Measurements from ENCODE around the gene LPP. TPM values are rescaled to one million over a fixed set of nuclear protein-coding genes. Genes with fewer than 3 reads are reported as not detected.
"Not testable (repeated sequence)": the region's sequence is repeated elsewhere in the genome, so short reads cannot be mapped to it uniquely, and the experiment has no call there.

Gene LPP
- polyA plus RNA-seq, 3 donors from 2014 or later: 6.5 to 33.5 (median 11.3) TPM

- no peaks in the 10 kb centered on the region for H3K9me3 Mint-ChIP-seq
- peaks cover 0 to 11% (median 3%) of the 10 kb centered on the region in 3 donors for H3K36me3 Mint-ChIP-seq
- peak overlapping the region; percentile 74 to 96 (median 85) for H3K27ac Mint-ChIP-seq
- H3K4me3 Mint-ChIP-seq: peak overlapping the region; percentile 50 to 79 (median 72)
- DNase-seq: peak; percentile 52 to 59 (median 58)
- peaks cover 5 to 9% (median 6%) of the 10 kb centered on the region in 3 donors for H3K27me3 Mint-ChIP-seq (ENCODE audit: low read depth in 3 of 3)
- peaks cover 61 to 82% of the 10 kb centered on the region in 2 donors for H3K4me1 Mint-ChIP-seq
Measured at GRCh38 chr3:188439080-188439479, 285.1 kb downstream of the LPP start.

GRCh38 chr3:188440340-188440972 lies 286.5 kb downstream of the LPP start:
- Mint-ChIP-seq H3K27me3 (ENCODE audit: low read depth in 3 of 3) (peaks cover 6 to 9% (median 9%) of the 10 kb centered on the region in 3 donors), H3K4me3 (peak overlapping the region; percentile 2 to 79 (median 50)), H3K36me3 (peaks cover 0 to 18% (median 5%) of the 10 kb centered on the region in 3 donors), H3K27ac (peak overlapping the region; percentile 4 to 96 (median 80)), H3K9me3 (peaks cover 0 to 4% (median 0%) of the 10 kb centered on the region in 6 donors), H3K4me1 (peaks cover 73 to 96% of the 10 kb centered on the region in 2 donors)
- DNase-seq: no peak

- peak; percentile 50 to 62 (median 56) for DNase-seq
- Mint-ChIP-seq H3K4me3 (peak overlapping the region; percentile 65 to 82 (median 76)), H3K36me3 (peaks cover 0 to 11% (median 9%) of the 10 kb centered on the region in 3 donors), H3K27ac (peak overlapping the region; percentile 79 to 97 (median 91)), H3K9me3 (peaks cover 0 to 4% (median 0%) of the 10 kb centered on the region in 6 donors), H3K27me3 (ENCODE audit: low read depth in 3 of 3) (peaks cover 4 to 9% (median 8%) of the 10 kb centered on the region in 3 donors), H3K4me1 (peaks cover 89 to 95% of the 10 kb centered on the region in 2 donors)
Measured at GRCh38 chr3:188442430-188442829, 288.5 kb downstream of the LPP start.

- H3K36me3 Mint-ChIP-seq: peaks cover 0 to 12% (median 11%) of the 10 kb centered on the region in 3 donors
- peak overlapping the region in 2 of 5 donors; percentile 14 to 61 for H3K4me3 Mint-ChIP-seq
- DNase-seq; H3K27me3 Mint-ChIP-seq (ENCODE audit: low read depth in 3 of 3); H3K9me3 Mint-ChIP-seq: not testable (repeated sequence)
- H3K27ac Mint-ChIP-seq: peak overlapping the region in 4 of 6 donors; percentile 20 to 92 (median 46)
- H3K4me1 Mint-ChIP-seq: peaks cover 73 to 86% of the 10 kb centered on the region in 2 donors
Measured at GRCh38 chr3:188445175-188445574, 291.2 kb downstream of the LPP start.

GRCh38 chr3:188446014-188446413 lies 292.1 kb downstream of the LPP start:
- Mint-ChIP-seq H3K4me3 (peak overlapping the region; percentile 36 to 76 (median 60)), H3K27ac (peak overlapping the region; percentile 64 to 85 (median 78)), H3K27me3 (ENCODE audit: low read depth in 3 of 3) (peaks cover 2 to 9% (median 8%) of the 10 kb centered on the region in 3 donors), H3K9me3 (peaks cover 0 to 4% (median 0%) of the 10 kb centered on the region in 6 donors), H3K36me3 (peaks cover 0 to 12% (median 11%) of the 10 kb centered on the region in 3 donors), H3K4me1 (peaks cover 65 to 78% of the 10 kb centered on the region in 2 donors)
- DNase-seq: peak in 2 of 3 donors; percentile 14 to 21

- peak; percentile 26 to 44 (median 35) for DNase-seq
- Mint-ChIP-seq H3K9me3 (peaks cover 0 to 4% (median 0%) of the 10 kb centered on the region in 6 donors), H3K4me3 (peak overlapping the region; percentile 36 to 76 (median 60)), H3K27me3 (ENCODE audit: low read depth in 3 of 3) (peaks cover 2 to 10% (median 9%) of the 10 kb centered on the region in 3 donors), H3K4me1 (peaks cover 63 to 80% of the 10 kb centered on the region in 2 donors), H3K27ac (peak overlapping the region; percentile 64 to 85 (median 78)), H3K36me3 (peaks cover 0 to 12% (median 11%) of the 10 kb centered on the region in 3 donors)
Measured at GRCh38 chr3:188446766-188447165, 292.8 kb downstream of the LPP start.

GRCh38 chr3:188448813-188449212 lies 294.9 kb downstream of the LPP start:
- Mint-ChIP-seq H3K27me3 (ENCODE audit: low read depth in 3 of 3) (peaks cover 0 to 7% (median 4%) of the 10 kb centered on the region in 3 donors), H3K27ac (peak overlapping the region in 1 of 6 donors; percentile 22), H3K36me3 (peaks cover 0 to 16% (median 10%) of the 10 kb centered on the region in 3 donors), H3K4me1 (peaks cover 58 to 79% of the 10 kb centered on the region in 2 donors), H3K9me3 (peaks cover 0 to 4% (median 0%) of the 10 kb centered on the region in 6 donors), H3K4me3 (no peak overlapping the region)
- DNase-seq: no peak

- Mint-ChIP-seq H3K27ac (no peak overlapping the region), H3K27me3 (ENCODE audit: low read depth in 3 of 3) (peaks cover 0 to 8% (median 4%) of the 10 kb centered on the region in 3 donors), H3K36me3 (peaks cover 0 to 16% (median 10%) of the 10 kb centered on the region in 3 donors), H3K4me1 (peaks cover 56 to 74% of the 10 kb centered on the region in 2 donors), H3K9me3 (peaks cover 0 to 4% (median 0%) of the 10 kb centered on the region in 6 donors), H3K4me3 (no peak overlapping the region)
- DNase-seq: no peak
Measured at GRCh38 chr3:188449421-188449820, 295.5 kb downstream of the LPP start.

- Mint-ChIP-seq H3K36me3 (peaks cover 0 to 11% (median 8%) of the 10 kb centered on the region in 3 donors), H3K4me3 (no peak overlapping the region), H3K9me3 (no peaks in the 10 kb centered on the region), H3K27ac (no peak overlapping the region), H3K4me1 (peaks cover 32 to 54% of the 10 kb centered on the region in 2 donors), H3K27me3 (ENCODE audit: low read depth in 3 of 3) (peaks cover 0 to 9% (median 0%) of the 10 kb centered on the region in 3 donors)
- DNase-seq: no peak
Measured at GRCh38 chr3:188452158-188452772, 298.3 kb downstream of the LPP start.

- peaks cover 26 to 46% of the 10 kb centered on the region in 2 donors for H3K4me1 Mint-ChIP-seq
- no peak overlapping the region for H3K4me3 Mint-ChIP-seq
- H3K36me3 Mint-ChIP-seq: peaks cover 0 to 8% (median 7%) of the 10 kb centered on the region in 3 donors
- H3K27me3 Mint-ChIP-seq (ENCODE audit: low read depth in 3 of 3): peaks cover 0 to 6% (median 0%) of the 10 kb centered on the region in 3 donors
- H3K27ac Mint-ChIP-seq: peak overlapping the region in 1 of 6 donors; percentile 11
- DNase-seq: no peak
- H3K9me3 Mint-ChIP-seq: no peaks in the 10 kb centered on the region
Measured at GRCh38 chr3:188453431-188454384, 299.8 kb downstream of the LPP start.

- DNase-seq: no peak
- peaks cover 27 to 50% of the 10 kb centered on the region in 2 donors for H3K4me1 Mint-ChIP-seq
- H3K9me3 Mint-ChIP-seq: no peaks in the 10 kb centered on the region
- H3K4me3 Mint-ChIP-seq: no peak overlapping the region
- no peak overlapping the region for H3K27ac Mint-ChIP-seq
- peaks cover 0 to 6% (median 0%) of the 10 kb centered on the region in 3 donors for H3K27me3 Mint-ChIP-seq (ENCODE audit: low read depth in 3 of 3)
- H3K36me3 Mint-ChIP-seq: peaks cover 0 to 8% (median 7%) of the 10 kb centered on the region in 3 donors
Measured at GRCh38 chr3:188455748-188456147, 301.8 kb downstream of the LPP start.

- Mint-ChIP-seq H3K9me3 (no peaks in the 10 kb centered on the region), H3K27ac (no peak overlapping the region), H3K4me1 (peaks cover 11 to 26% of the 10 kb centered on the region in 2 donors), H3K27me3 (ENCODE audit: low read depth in 3 of 3) (peaks cover 0 to 2% (median 0%) of the 10 kb centered on the region in 3 donors), H3K36me3 (peaks cover 0 to 12% (median 10%) of the 10 kb centered on the region in 3 donors), H3K4me3 (no peak overlapping the region)
- DNase-seq: no peak
Measured at GRCh38 chr3:188458756-188459155, 304.8 kb downstream of the LPP start.

- H3K4me1 Mint-ChIP-seq: peaks cover 7 to 26% of the 10 kb centered on the region in 2 donors
- H3K27me3 Mint-ChIP-seq (ENCODE audit: low read depth in 3 of 3): peaks cover 0 to 3% (median 0%) of the 10 kb centered on the region in 3 donors
- H3K36me3 Mint-ChIP-seq: peaks cover 16 to 24% (median 20%) of the 10 kb centered on the region in 3 donors
- H3K27ac Mint-ChIP-seq: no peak overlapping the region
- no peaks in the 10 kb centered on the region for H3K9me3 Mint-ChIP-seq
- no peak overlapping the region for H3K4me3 Mint-ChIP-seq
- no peak for DNase-seq
Measured at GRCh38 chr3:188465311-188465710, 311.4 kb downstream of the LPP start.
